Fibroblast of lung (primary cell): ENCODE results near the gene MRPL9. TPM values are rescaled to one million over a fixed set of nuclear protein-coding genes. Genes with fewer than 3 reads are reported as not detected.
A peak's percentile ranks its signal among the peaks of the same experiment; 100 is the strongest.

Source experiments
- DNase-seq, 2 donors: peaks; one replicate each; pipeline versions ENCODE4 v3.0.0 to v3.0.0-alpha.2; 2010; ENCODE audit warnings: low read depth in 2 of 2
- H2AFZ ChIP-seq: 2 replicates; pipeline ENCODE4 v1.5.1; 2012; ENCODE audit warnings: low read length, control low read depth, inconsistent platforms
- H3K27ac ChIP-seq: 2 replicates; pipeline ENCODE4 v1.5.1; 2011; ENCODE audit warnings: low read length, control low read depth; ENCODE audit not compliant: insufficient read depth
- H3K27me3 ChIP-seq: 2 replicates; pipeline ENCODE4 v1.5.1; 2011; ENCODE audit warnings: mild to moderate bottlenecking, low read length; ENCODE audit not compliant: control insufficient read depth, insufficient read depth
- H3K36me3 ChIP-seq: 2 replicates; pipeline ENCODE4 v1.5.1; 2011; ENCODE audit warnings: low read length; ENCODE audit not compliant: control insufficient read depth, insufficient read depth
- H3K4me1 ChIP-seq: 2 replicates; pipeline ENCODE4 v1.5.1; 2011; ENCODE audit warnings: low read length; ENCODE audit not compliant: control insufficient read depth, insufficient read depth; ENCODE audit errors: extremely low read depth
- H3K4me2 ChIP-seq: 2 replicates; pipeline ENCODE4 v1.5.1; 2011; ENCODE audit warnings: low read length, control low read depth; ENCODE audit not compliant: insufficient read depth; ENCODE audit errors: extremely low read depth
- H3K4me3 ChIP-seq, 4 experiments: fragments of 200-600 bp in 1 of 4; sonication (generic) in 1 of 4; replicated peaks in 1 of 4; 2 replicates each; pipeline ENCODE4 v1.5.1; 2011 to 2016; ENCODE audit warnings: low read length in 4 of 4, low read depth in 3 of 4, mild to moderate bottlenecking in 3 of 4, control low read depth in 2 of 4, inconsistent platforms in 1 of 4, mixed read lengths in 1 of 4; ENCODE audit not compliant: insufficient read depth in 1 of 4; ENCODE audit errors: control extremely low read depth in 1 of 4
- H3K79me2 ChIP-seq: 2 replicates; pipeline ENCODE4 v1.5.1; 2012; ENCODE audit warnings: mild to moderate bottlenecking, low read length, inconsistent platforms; ENCODE audit not compliant: control insufficient read depth, insufficient read depth
- H3K9ac ChIP-seq: 2 replicates; pipeline ENCODE4 v1.5.1; 2011; ENCODE audit warnings: mild to moderate bottlenecking, low read length, control low read depth; ENCODE audit not compliant: insufficient read depth
- H3K9me3 ChIP-seq: 2 replicates; pipeline ENCODE4 v1.5.1; 2012; ENCODE audit warnings: low read depth, low read length; ENCODE audit not compliant: control insufficient read depth, insufficient read depth
- H4K20me1 ChIP-seq: 2 replicates; pipeline ENCODE4 v1.5.1; 2011; ENCODE audit warnings: low read length; ENCODE audit not compliant: control insufficient read depth, insufficient read depth; ENCODE audit errors: extremely low read depth
- EZH2 ChIP-seq: IDR thresholded peaks from 2 replicates; pipeline ENCODE4 v1.5.1; 2012; ENCODE audit warnings: low read length, control low read depth, mild to moderate bottlenecking; ENCODE audit errors: missing control alignments
- polyA plus RNA-seq, 2 donors: library from polyadenylated mRNA; depleted of rRNA in 1 of 2; stranded (reverse) in 1 of 2; unstranded in 1 of 2; fragments of >200 nt; gene quantifications; 2 replicates each; pipeline ENCODE4 v1.2.1, GENCODE V29; 2011 to 2012; ENCODE audit warnings: missing spikeins in 1 of 2
- total RNA-seq: library from RNA; depleted of rRNA; stranded (reverse); fragments of >200 nt; gene quantifications from 2 replicates; pipeline ENCODE4 v1.2.1, GENCODE V29; 2014
- TF ChIP-seq, protein P1 (sequence below), 2 donors: IDR thresholded peaks in 1 of 2; conservative IDR thresholded peaks in 1 of 2; 1 replicate in 1 of 2; 2 replicates in 1 of 2; pipeline ENCODE4 v1.5.1; 2011 to 2012; ENCODE audit warnings: low read length in 2 of 2, control low read depth in 1 of 2, inconsistent platforms in 1 of 2, low read depth in 1 of 2, mild to moderate bottlenecking in 1 of 2

Gene MRPL9
- total and polyA plus RNA-seq, 2 donors (not counting 1 experiment from before 2014, with no cell fraction given), result 58.3 to 86.5 TPM

DNA sequence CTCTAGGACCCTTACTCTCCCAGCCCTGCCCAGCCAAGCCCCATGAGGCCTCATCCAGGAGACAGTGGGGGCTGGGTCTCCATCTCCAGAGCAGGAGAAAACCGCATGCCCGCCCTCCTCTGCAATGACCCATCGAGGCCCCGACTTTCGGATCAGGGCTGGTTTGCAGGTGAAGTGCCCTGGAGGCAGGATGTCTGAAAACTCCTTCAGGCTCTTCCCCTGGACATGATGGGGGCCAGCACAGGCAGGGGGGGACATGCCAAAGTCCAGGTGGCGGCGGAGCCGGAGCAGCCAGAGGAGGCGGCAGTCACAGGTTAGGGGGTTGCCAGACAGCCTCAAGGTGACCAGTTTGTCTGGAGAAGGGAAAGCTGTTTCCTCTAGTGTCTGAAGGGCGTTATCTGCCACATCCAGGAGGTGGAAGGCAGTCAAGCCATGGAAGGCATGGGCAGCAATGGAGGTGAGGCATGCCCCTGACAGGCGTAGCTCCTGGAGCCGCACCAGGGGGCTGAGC is 38.1 kb upstream of the MRPL9 start:
- Histone ChIP-seq H2AFZ (no peak overlapping the region), H3K9me3 (no peaks in the 10 kb centered on the region), H3K79me2 (no peaks in the 10 kb centered on the region), H3K27ac (no peak overlapping the region), H3K36me3 (no peaks in the 10 kb centered on the region), H3K4me3 (no peak overlapping the region), H3K4me1 (no peaks in the 10 kb centered on the region), H4K20me1 (no peaks in the 10 kb centered on the region), H3K9ac (no peak overlapping the region), H3K27me3 (peaks cover 73% of the 10 kb centered on the region), H3K4me2 (no peak overlapping the region)
- TF ChIP-seq, protein P1, sequence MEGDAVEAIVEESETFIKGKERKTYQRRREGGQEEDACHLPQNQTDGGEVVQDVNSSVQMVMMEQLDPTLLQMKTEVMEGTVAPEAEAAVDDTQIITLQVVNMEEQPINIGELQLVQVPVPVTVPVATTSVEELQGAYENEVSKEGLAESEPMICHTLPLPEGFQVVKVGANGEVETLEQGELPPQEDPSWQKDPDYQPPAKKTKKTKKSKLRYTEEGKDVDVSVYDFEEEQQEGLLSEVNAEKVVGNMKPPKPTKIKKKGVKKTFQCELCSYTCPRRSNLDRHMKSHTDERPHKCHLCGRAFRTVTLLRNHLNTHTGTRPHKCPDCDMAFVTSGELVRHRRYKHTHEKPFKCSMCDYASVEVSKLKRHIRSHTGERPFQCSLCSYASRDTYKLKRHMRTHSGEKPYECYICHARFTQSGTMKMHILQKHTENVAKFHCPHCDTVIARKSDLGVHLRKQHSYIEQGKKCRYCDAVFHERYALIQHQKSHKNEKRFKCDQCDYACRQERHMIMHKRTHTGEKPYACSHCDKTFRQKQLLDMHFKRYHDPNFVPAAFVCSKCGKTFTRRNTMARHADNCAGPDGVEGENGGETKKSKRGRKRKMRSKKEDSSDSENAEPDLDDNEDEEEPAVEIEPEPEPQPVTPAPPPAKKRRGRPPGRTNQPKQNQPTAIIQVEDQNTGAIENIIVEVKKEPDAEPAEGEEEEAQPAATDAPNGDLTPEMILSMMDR (conservative IDR thresholded peaks at IDR 0.05 in 1 of 2, IDR thresholded peaks at IDR 0.05 in 1 of 2; ENCODE audit: low read depth in 1 of 2, low read length in 2 of 2), result no peak
- TF ChIP-seq EZH2, result no peak
- DNase-seq, result no peak

DNA sequence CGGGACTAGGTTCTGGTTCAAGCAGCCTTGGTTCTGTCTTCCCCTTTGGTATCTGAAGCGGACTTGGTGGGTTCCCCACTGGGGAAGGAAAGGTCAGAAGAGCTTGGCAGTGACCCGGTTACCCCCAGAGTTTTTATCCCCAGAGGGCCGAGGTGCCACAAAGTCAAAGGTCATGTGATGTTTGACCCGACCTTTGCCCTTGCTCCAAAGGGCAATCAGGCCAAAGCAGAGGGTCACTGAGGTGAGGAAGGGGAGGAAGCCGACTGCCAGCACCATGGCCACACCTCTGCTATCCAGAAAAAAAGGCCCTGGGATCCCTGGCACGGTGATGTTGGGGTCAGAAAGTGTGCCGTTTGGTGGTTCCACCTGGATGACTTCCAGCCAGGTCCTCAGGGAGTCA is 37.5 kb upstream of the MRPL9 start:
- H3K27me3 ChIP-seq, result peaks cover 71% of the 10 kb centered on the region

DNA sequence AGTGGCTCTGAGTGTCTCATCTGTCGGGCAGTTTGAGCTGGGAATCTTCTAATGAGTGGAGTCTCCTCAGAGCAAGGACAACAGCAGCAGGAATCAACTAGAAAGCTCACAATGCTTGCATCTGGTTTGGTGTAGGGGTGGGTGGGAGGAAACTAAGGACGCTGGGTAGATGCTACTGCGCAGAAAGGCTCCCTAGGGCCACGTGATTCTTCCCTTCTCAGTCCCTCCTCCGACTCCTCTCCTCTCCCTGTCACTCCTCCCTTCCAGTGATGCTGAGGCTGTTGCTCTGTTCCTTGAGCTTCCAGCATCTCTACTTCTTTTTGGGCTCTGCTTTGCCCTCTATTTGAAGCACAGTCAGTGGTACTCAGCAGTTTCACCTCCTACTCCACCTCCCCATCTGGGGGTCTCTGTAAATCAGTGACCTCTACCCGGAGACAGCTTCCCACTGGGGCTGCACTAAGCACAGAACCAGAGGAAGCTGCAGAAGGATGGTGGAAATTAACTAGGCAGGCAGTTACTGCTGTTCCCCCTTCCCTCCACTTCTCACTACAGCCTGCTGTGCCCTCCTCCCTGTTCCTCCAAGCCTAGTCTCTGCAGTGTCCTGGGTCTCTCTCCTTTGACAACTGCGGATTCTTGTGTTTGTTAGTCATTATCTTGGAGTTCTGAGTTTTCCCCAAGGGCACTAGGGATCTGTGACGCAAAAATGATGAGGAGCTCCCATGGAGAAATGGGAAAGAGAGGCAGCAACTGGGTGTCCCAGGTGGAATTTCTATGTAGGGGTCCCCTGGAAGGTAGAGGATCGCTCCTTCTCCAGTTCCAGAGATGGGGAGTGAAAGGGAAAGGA is 36.1 kb upstream of the MRPL9 start:
- Histone ChIP-seq H3K9ac (no peak overlapping the region), H4K20me1 (no peaks in the 10 kb centered on the region), H3K36me3 (no peaks in the 10 kb centered on the region), H3K9me3 (no peaks in the 10 kb centered on the region), H3K4me3 (no peak overlapping the region), H3K27ac (no peak overlapping the region), H3K27me3 (peaks cover 57% of the 10 kb centered on the region), H3K4me1 (no peaks in the 10 kb centered on the region), H3K79me2 (no peaks in the 10 kb centered on the region), H2AFZ (no peak overlapping the region), H3K4me2 (no peak overlapping the region)
- peak; percentile 25 for TF ChIP-seq EZH2
- TF ChIP-seq, protein P1 (conservative IDR thresholded peaks at IDR 0.05 in 1 of 2, IDR thresholded peaks at IDR 0.05 in 1 of 2; ENCODE audit: low read depth in 1 of 2, low read length in 2 of 2), result no peak
- DNase-seq, result no peak

More for the DNA sequence above, 37.5 kb upstream of the MRPL9 start:
- Histone ChIP-seq H3K9me3 (no peaks in the 10 kb centered on the region), H3K4me3 (no peak overlapping the region), H3K36me3 (no peaks in the 10 kb centered on the region), H2AFZ (no peak overlapping the region), H4K20me1 (no peaks in the 10 kb centered on the region), H3K79me2 (no peaks in the 10 kb centered on the region), H3K4me1 (no peaks in the 10 kb centered on the region), H3K4me2 (no peak overlapping the region), H3K27ac (no peak overlapping the region), H3K9ac (no peak overlapping the region)
- TF ChIP-seq, protein P1 (conservative IDR thresholded peaks at IDR 0.05 in 1 of 2, IDR thresholded peaks at IDR 0.05 in 1 of 2; ENCODE audit: low read depth in 1 of 2, low read length in 2 of 2), result no peak
- DNase-seq, result no peak
